WI38 (cell line): ENCODE results near the gene SLCO2B1.

Experiments
- H3K4me3 ChIP-seq: 2 replicates; pipeline ENCODE4 v1.5.1; 2011; ENCODE audit warnings: low read depth, mild to moderate bottlenecking, control low read depth, low read length
- CTCF ChIP-seq: IDR thresholded peaks from 2 replicates; pipeline ENCODE4 v1.5.1; 2012; ENCODE audit warnings: low read depth, mild to moderate bottlenecking, control low read depth, low read length

SLCO2B1 gene

GRCh38 chr11:75163921-75164849 lies 13.3 kb downstream of the SLCO2B1 start:
- no peak for TF ChIP-seq CTCF
- H3K4me3 ChIP-seq, result no peak overlapping the region

GRCh38 chr11:75165721-75166120 lies 14.8 kb downstream of the SLCO2B1 start:
- no peak for TF ChIP-seq CTCF

DNA sequence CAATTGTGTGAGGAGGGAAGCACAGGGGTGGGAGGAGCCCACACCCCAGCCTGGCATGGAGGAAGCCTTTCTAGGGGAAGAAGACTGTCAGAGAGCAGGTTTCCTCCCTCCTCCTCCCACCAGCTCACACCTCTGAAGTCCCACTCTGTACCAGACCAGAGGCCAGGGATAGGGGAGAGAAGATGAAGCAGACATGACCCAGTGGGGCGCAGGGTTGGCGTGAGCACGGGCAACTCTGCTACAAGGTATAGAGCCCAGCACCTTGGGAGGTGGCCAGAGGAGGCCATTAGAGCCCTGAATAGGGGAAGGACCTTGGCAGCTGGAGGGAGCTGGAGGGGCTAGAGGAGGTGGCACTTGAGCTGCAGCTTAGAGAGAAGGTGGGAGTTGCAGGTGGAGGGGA lies 15.9 kb downstream of the SLCO2B1 start:
- H3K4me3 ChIP-seq, result no peak overlapping the region
- TF ChIP-seq CTCF, result no peak

More at GRCh38 chr11:75165721-75166120, 14.8 kb downstream of the SLCO2B1 start:
- H3K4me3 ChIP-seq, result no peak overlapping the region

GRCh38 chr11:75167617-75168016 lies 16.7 kb downstream of the SLCO2B1 start:
- no peak overlapping the region for H3K4me3 ChIP-seq
- no peak for TF ChIP-seq CTCF

- TF ChIP-seq CTCF, result no peak
- no peak overlapping the region for H3K4me3 ChIP-seq
Observed at GRCh38 chr11:75169101-75169885, 18.4 kb downstream of the SLCO2B1 start.

GRCh38 chr11:75170516-75171201 lies 19.8 kb downstream of the SLCO2B1 start:
- no peak overlapping the region for H3K4me3 ChIP-seq
- TF ChIP-seq CTCF, result no peak
